Right cardiac atrium (tissue), 5 donors: ENCODE results near the gene ADAMTS2. TPM values are rescaled to one million over a fixed set of nuclear protein-coding genes. Genes with fewer than 3 reads are reported as not detected.
A peak's percentile ranks its signal among the peaks of the same experiment; 100 is the strongest.

Experiments
- ATAC-seq, 2 donors: fragments of 200-7000 bp; cut with Tn5 transposase; one replicate each; pipeline versions ENCODE4 v1.8.0 to v1.9.1; 2020; ENCODE audit warnings: moderate library complexity in 2 of 2, mild to moderate bottlenecking in 1 of 2
- DNase-seq, 3 donors: peaks; one replicate each; pipeline ENCODE4 v3.0.0-alpha.2; 2020
- H3K27ac ChIP-seq: one replicate; pipeline ENCODE4 v1.5.1; 2013; ENCODE audit warnings: mild to moderate bottlenecking, low read length, control low read depth, moderate library complexity
- H3K27me3 ChIP-seq: one replicate; pipeline ENCODE4 v1.6.1; 2013; ENCODE audit not compliant: control insufficient read depth, insufficient read depth
- H3K4me1 ChIP-seq: one replicate; pipeline ENCODE4 v1.6.1; 2013; ENCODE audit warnings: low read length; ENCODE audit not compliant: control insufficient read depth, insufficient read depth
- H3K4me3 ChIP-seq: one replicate; pipeline ENCODE4 v1.5.1; 2013; ENCODE audit warnings: low read length, control low read depth
- H3K9me3 ChIP-seq: one replicate; pipeline ENCODE4 v1.6.1; 2013; ENCODE audit warnings: low read length; ENCODE audit not compliant: control insufficient read depth
- WGBS: extraction: QIAGEN DNeasy Blood & Tissue Kit; methylation state at CpG from one replicate; pipeline ENCODE4 v1.1.7; 2013; 5-methylcytosine and 5-hydroxymethylcytosine counted together
- intact Hi-C, 4 donors: fragments of 100-400 bp; cut with DNase I; formaldehyde crosslinking; loops; one replicate each; pipeline versions ENCODE4 v1.11.0 to v1.14.0; 2022 to 2023
- polyA plus RNA-seq: library from polyadenylated mRNA; stranded (reverse); fragments of 200-250 nt; gene quantifications from one replicate; pipeline ENCODE4 v1.2.3, GENCODE V29; 2013
- total RNA-seq, 4 donors: library from RNA; stranded (reverse); fragmentation: NEBNext Ultra II Directional; extraction: Animal tissue kit (Norgen Biotek cat#: 25700); gene quantifications; one replicate each; pipeline ENCODE4 v1.2.1, GENCODE V29; 2021
- donor health status: healthy with polysubstance abuse.
- donor health status: DM: no; HTN: yes; CAD: no.
- donor health status: DM: no; HTN: no; CAD: no.
- donor health status: DM: no; HTN: yes; CAD: no; lungs with severe emphysema.
- donor health status: DM: yes; HTN: yes; CAD: no.

Gene ADAMTS2
- total and polyA plus RNA-seq, 5 donors: 7.0 to 23.2 (median 14.7) TPM

DNA sequence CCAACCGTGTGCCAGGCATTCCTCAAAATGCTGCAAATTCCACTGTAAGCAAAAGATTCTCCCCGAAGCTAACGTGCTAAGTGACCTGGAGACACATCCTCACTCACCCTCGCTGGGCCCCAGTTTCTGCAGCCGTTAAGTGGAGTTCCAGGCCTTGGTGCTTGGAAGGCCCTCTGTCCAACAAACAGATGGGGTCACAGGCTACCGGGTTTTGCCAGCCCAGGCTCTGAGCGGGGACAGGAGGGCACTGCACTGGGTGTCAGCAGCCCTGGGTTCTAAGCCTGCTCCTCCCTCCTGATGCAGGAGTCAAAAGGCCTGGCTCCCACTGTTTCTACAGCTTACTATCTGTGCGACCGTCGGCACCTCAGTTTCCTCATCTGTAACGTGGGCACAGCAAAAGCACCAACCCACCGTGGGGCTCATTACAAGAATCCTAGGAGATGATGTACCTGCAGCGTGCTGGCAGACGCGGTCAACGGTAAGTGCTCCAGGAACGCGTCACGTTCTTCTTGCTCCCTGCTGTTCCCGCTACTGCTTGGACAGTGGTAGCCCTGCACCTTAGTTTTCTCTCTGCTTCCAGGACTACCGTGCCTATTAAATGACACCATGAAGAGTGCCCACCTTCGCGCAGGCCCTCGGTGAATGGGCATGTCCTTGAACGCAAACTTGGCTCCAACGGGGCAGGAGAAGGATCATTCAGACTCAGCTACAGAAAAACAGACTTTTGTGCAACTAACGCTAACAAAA lies 84.8 kb downstream of the ADAMTS2 start:
- ATAC-seq: no peak
- intact Hi-C loops: loop anchor here in 1 of 4 donors (10.0 kb wide), 1 partner anchor 96 kb away; no protein-coding TSS in a partner anchor
- Histone ChIP-seq H3K9me3 (no peaks in the 10 kb centered on the region), H3K4me3 (no peak overlapping the region), H3K27ac (no peak overlapping the region), H3K27me3 (no peaks in the 10 kb centered on the region), H3K4me1 (peaks cover 2% of the 10 kb centered on the region)
- 92% methylated on average over 27 of the region's 27 CpGs for WGBS
- DNase-seq: peak in 1 of 3 donors; percentile 40

DNA sequence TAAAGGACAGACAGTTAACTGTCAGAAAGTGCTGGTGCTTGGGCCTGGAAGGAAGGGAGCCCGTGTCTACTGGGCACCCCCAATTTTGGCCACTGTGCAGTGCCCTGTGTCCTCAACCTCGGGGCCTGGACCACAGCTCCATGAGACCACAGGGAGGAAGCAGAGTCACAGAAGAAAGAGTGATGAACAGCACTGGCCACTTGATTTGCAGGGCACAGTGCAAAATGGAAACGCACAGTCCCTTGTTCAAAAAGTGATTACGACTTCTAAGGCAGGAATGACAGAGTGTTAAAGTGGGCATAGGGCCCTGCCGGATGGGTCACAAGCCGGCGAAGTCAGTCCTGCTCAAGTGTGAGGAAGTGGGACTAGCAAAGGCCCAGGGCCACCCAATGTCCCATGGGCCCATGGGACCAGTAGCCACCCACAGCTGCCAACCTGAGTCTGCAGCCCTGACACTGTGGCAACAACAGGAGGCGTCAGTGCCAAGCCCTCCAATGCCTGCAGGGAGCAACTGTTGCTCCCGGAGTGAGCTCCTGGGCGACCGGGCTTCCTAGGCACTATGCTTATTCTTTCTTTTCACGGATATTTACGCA lies 85.4 kb downstream of the ADAMTS2 start:
- intact Hi-C loops: loop anchor here in 1 of 4 donors (10.0 kb wide), 1 partner anchor 95 kb away; no protein-coding TSS in a partner anchor
- no peak overlapping the region for H3K27ac ChIP-seq
- no peaks in the 10 kb centered on the region for H3K4me1 ChIP-seq
- ATAC-seq (no peak), DNase-seq (peak in 2 of 3 donors; percentile 30 to 43)
- no peaks in the 10 kb centered on the region for H3K27me3 ChIP-seq
- no peak overlapping the region for H3K4me3 ChIP-seq
- 83% methylated on average over 13 of the region's 13 CpGs for WGBS
- H3K9me3 ChIP-seq: no peaks in the 10 kb centered on the region

DNA sequence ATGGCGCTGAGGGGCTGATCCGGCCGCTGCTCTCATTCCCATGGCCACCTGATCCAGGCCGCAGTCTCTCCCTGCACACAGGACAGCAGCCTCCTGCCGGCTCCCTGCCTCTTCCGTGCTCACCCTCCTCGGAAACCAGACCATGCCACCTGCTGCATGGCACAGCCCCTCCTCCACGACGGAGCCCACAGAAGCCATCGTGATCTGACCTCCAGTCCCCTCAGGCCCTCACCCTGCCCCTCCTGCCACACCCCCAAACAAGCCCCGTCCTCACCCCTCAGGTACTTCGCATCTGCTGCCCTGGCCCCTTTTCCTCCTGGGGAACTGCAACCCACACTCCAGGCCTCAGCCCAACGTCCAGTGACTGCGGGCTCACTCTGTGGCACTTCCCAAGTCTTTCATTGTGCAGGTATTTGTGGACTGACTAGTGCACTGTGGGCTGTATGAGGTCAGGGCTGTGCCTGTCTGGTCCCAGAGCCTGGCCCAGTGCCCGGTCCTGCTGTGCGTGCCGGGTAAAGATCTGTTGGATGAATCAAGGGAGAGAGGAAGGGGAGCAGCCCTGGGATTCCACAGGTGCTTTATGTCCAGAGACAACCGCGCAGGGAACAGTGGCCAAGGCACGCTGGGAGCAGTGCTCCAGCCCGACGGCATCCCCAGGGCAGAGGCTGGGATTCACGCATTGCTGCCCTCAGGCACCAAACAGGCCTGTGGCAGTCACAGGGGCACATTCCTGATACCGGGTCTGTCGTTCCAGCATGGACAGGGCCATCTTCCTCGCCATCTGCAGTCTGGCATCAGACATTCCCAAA lies 86.1 kb downstream of the ADAMTS2 start:
- Histone ChIP-seq H3K9me3 (no peaks in the 10 kb centered on the region), H3K4me3 (no peak overlapping the region), H3K27me3 (no peaks in the 10 kb centered on the region), H3K4me1 (no peaks in the 10 kb centered on the region), H3K27ac (no peak overlapping the region)
- intact Hi-C loops: no loop called here
- ATAC-seq: peak; percentile 8 to 27
- 82% methylated on average over 26 of the region's 26 CpGs for WGBS
- DNase-seq: peak in 2 of 3 donors; percentile 73 to 85

DNA sequence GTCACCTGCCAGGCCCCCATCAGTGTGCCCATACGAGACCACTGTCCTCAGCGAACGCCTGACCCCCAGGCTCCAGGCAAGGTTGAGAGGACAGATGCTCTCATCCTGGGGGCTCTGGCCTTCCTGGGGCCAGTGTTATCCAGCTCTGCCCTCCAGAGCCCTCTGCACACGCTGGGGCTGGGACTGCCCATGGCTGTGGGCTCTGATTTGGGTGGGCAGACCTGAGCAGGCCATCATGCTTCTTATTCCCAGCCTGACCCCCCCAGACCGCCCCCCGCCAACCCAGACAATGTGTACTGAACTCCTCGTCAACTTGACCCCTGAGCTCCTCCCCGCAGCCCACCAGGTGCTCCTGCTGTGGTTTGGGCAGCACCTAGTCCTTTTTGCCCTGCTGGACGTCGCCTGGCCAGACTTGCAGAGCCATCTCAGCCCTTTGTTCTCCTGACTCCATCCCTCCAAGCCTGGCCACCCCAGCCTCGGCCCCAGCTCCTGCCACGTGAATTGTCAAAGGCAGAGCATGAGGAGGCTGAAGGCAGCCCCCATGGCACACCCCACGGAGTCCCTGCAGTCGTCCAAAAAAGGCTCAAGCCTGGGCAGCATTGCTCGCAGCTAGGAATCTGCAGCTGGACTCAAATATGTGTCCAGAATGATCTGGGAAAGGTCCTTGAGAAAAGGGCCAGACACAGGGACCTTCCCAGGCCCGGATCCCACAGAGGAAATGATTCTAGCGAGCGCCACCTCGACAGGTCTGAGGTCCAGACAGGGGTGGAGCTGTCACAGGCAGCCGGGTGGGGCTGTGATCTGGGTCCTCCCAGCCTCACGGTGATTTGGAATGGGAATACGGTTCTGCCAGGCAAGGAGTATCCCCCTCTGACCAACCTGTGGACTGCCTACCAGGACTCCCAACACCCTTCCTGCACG lies 87.0 kb downstream of the ADAMTS2 start:
- Histone ChIP-seq H3K4me1 (no peaks in the 10 kb centered on the region), H3K27ac (no peak overlapping the region), H3K4me3 (no peak overlapping the region), H3K27me3 (no peaks in the 10 kb centered on the region), H3K9me3 (no peaks in the 10 kb centered on the region)
- DNase-seq (peak in 2 of 3 donors; percentile 37 to 58), ATAC-seq (no peak)
- intact Hi-C loops: no loop called here
- 75% methylated on average over 23 of the region's 23 CpGs for WGBS

DNA sequence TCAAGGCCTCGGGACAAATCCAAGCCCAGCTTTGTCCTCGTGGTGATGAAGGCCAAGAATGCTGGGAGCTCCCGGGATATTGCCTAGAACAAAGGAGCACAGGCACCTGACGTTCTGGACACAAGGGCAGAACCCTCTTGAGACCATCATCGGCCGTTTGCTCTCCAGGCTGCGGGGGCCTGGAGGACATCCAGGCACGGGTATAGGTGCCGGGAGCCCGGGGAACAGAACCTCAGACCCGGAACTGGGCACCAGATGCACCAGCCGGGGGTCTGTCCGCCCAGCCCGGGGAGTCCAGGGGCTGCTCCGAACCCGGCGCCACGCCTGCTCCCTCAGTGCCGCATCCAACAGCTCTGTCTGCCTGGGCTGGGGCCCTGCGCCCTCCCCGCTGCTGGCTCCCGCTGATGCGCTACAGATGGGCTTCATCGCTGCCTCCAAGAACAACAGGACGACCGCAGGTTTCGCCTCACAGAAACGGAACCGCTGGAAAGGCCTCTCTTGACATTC lies 88.0 kb downstream of the ADAMTS2 start:
- H3K27ac ChIP-seq: no peak overlapping the region
- no peaks in the 10 kb centered on the region for H3K9me3 ChIP-seq
- no peaks in the 10 kb centered on the region for H3K4me1 ChIP-seq
- 66% methylated on average over 29 of the region's 29 CpGs for WGBS
- no peak overlapping the region for H3K4me3 ChIP-seq
- H3K27me3 ChIP-seq: no peaks in the 10 kb centered on the region
- peak; percentile 38 to 49 for ATAC-seq
- intact Hi-C loops: no loop called here
- DNase-seq: peak in 2 of 3 donors; percentile 72 to 81

DNA sequence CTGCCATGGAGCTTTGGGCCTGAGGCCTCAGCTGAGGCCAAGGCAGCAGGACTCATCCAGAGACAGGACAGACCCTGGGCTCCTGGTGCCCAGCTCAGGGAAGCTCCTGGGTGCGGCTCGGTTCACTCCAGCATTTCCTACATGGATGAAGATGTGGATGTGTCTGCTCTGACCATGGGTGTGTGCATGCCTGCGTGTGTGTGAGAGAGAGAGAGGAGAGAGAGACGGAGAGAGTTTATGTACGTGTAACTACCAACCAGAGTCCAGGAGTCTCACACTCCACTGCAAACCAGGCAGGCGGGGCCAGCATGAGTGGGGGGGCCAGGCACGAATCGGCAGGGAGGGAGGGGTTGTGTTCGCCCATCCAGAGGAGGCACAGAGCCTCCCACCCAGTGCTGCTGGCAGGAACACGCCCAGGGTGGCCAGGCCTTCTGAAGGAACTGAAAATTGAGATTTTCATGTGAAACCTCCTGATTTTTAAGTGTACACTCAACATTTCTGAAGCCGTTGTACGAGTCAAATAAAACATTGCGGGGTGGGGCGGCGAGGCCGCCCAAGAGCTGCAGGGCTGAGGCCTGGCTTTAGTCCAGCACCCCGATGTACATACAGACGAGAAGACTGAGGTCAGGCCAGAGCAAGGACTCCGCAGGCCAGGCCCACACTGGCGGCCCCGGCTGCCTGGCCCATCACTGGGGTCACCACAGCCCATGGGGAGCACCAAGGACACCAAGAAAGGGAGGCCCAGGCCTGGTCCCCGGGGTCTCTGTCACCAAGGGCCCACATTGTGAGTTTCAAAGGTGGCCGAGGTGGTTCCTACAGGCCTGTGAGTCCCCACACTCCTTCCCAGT lies 88.7 kb downstream of the ADAMTS2 start:
- DNase-seq (peak in 2 of 3 donors; percentile 67 to 72), ATAC-seq (no peak)
- Histone ChIP-seq H3K4me1 (no peaks in the 10 kb centered on the region), H3K27me3 (no peaks in the 10 kb centered on the region), H3K9me3 (no peaks in the 10 kb centered on the region), H3K4me3 (no peak overlapping the region), H3K27ac (no peak overlapping the region)
- WGBS: 77% methylated on average over 23 of the region's 23 CpGs
- intact Hi-C loops: no loop called here

DNA sequence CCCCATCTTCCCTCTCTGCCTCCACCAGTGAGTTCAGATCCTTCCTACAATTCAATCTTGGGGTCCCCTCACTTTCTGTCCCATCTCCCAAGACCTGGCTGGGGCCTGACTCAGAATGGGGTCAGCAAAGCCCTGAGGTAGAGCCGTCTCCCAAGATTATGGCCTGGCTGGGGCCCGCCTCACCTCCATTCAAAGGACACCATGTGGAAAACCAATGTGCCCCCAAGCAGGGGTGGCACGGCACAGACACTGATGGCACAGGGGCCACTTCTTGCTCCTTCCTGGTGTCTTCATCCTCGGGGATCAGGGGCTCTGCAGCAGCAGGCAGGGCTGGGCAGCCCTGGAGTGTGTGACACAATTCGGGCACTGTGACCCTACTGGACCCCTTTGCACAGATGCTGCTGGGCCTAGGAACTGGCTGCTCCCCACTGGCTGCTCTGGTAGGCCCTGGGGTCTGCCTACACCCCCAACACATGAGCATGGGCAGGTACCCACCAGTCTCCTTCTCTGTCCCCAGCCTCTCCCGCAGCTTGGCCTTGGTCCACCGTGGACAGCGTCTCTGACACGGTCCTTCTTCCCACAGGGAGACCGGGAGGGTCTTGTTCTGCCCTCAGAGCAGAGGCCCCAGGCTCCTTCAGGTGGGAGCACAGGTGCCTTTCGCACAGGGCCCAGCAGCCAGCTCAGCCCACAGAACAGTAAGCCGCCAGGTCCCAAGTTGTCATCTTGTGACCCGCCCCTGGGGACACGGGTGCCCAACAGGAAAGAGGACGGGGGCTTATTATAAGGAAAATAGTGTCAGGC lies 89.5 kb downstream of the ADAMTS2 start:
- no peaks in the 10 kb centered on the region for H3K27me3 ChIP-seq
- 93% methylated on average over 15 of the region's 15 CpGs for WGBS
- peak in 2 of 3 donors; percentile 39 to 40 for DNase-seq
- H3K4me1 ChIP-seq: no peaks in the 10 kb centered on the region
- H3K4me3 ChIP-seq: no peak overlapping the region
- no peaks in the 10 kb centered on the region for H3K9me3 ChIP-seq
- H3K27ac ChIP-seq: no peak overlapping the region
- intact Hi-C loops: no loop called here
- ATAC-seq: no peak

DNA sequence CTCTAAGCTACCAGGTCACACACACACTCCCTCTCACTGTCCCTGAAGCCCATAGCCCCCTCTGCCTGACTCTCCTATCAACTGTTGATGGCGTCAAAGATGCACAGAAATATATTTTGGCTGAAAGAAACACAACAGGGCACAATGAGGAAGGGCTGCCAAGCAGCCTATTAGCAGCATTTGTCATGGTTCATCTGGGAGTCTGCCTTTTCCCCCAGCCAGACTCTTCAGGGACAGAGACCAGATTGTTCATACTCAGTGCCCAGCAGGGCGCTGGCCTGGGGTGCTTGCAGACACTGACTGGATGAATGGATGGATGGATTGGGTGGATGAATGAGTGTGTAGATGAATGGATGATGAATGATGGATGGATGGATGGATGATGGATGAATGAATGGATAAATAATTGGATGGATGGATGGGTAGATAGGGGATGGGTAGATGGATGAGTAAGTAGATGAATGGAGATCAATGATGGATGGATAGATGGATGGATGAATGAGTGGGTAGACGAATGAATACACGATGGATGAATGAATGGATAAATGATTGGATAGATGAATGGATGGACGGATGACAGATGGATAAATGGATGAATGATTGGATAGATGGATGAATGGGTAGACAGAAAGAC lies 90.5 kb downstream of the ADAMTS2 start:
- peak in 1 of 3 donors; percentile 8 for DNase-seq
- 91% methylated on average over 5 of the region's 5 CpGs for WGBS
- ATAC-seq: no peak
- no peak overlapping the region for H3K4me3 ChIP-seq
- no peaks in the 10 kb centered on the region for H3K9me3 ChIP-seq
- no peak overlapping the region for H3K27ac ChIP-seq
- no peaks in the 10 kb centered on the region for H3K27me3 ChIP-seq
- intact Hi-C loops: no loop called here
- no peaks in the 10 kb centered on the region for H3K4me1 ChIP-seq

DNA sequence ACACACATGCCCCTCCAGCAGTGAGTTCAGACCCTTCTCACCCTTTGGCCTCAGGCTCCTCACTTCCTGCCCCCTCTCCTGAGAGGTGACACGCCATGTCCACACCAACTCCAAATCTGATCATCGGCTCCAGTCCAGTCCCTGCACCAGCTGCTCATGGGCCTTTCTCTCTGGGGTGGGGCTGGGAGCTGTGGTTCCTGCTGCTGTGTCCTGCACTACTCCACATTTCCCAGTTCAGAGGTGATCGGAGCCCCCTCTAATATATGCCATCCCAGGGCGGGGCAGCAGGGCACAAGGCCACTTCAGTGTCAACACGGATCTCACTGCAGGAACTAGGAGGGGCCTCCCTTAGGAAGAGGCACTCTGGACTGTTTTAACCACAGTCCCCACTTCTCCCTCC lies 91.5 kb downstream of the ADAMTS2 start:
- WGBS: 76% methylated on average over 5 of the region's 5 CpGs
- no peaks in the 10 kb centered on the region for H3K4me1 ChIP-seq
- no peaks in the 10 kb centered on the region for H3K27me3 ChIP-seq
- H3K4me3 ChIP-seq: no peak overlapping the region
- H3K9me3 ChIP-seq: no peaks in the 10 kb centered on the region
- intact Hi-C loops: no loop called here
- no peak for ATAC-seq
- peak in 1 of 3 donors; percentile 9 for DNase-seq
- H3K27ac ChIP-seq: no peak overlapping the region
